Activated CD4-positive, alpha-beta T cell treated with anti-CD3 and anti-CD28 coated beads, Interleukin-2, amount 50 U/mL, for 48 hours (primary cell): ENCODE data around the gene CPAMD8.

Experiments used
- DNase-seq, 2 experiments: peaks; one replicate each; pipeline ENCODE4 v3.0.0-alpha.2; 2020

CPAMD8 gene

GRCh38 chr19:17026706-17027534 is at the start of gene CPAMD8:
Gene CPAMD8 (minus strand): TSS chr19:17026810. CDS start chr19:17026642, 168 bp downstream.
- DNase-seq: no peak

- DNase-seq: peak; percentile 34 to 56
Measured at GRCh38 chr19:17075864-17076542, 49.4 kb upstream of the CPAMD8 start.

- peak; percentile 99 for DNase-seq
Measured at GRCh38 chr19:17075035-17075863, 48.6 kb upstream of the CPAMD8 start, which contains the start of the genes HAUS8 and MYO9B. Gene HAUS8 (minus strand): TSS chr19:17075452. CDS start chr19:17075422, 30 bp downstream. Gene MYO9B (plus strand): TSS chr19:17075777. CDS start chr19:17101718, 25,941 bp downstream.

GRCh38 chr19:17074634-17075034 is 48.0 kb upstream of the CPAMD8 start:
- DNase-seq: no peak

GRCh38 chr19:17073869-17074633 is 47.4 kb upstream of the CPAMD8 start:
- DNase-seq: no peak

- no peak for DNase-seq
Measured at GRCh38 chr19:17070912-17071311, 44.3 kb upstream of the CPAMD8 start.

- no peak for DNase-seq
Measured at GRCh38 chr19:17070421-17070820, 43.8 kb upstream of the CPAMD8 start.

- DNase-seq: no peak
Measured at GRCh38 chr19:17069193-17069592, 42.6 kb upstream of the CPAMD8 start.

GRCh38 chr19:17063428-17063827 is 36.8 kb upstream of the CPAMD8 start:
- no peak for DNase-seq

- no peak for DNase-seq
Measured at GRCh38 chr19:17061691-17062090, 35.1 kb upstream of the CPAMD8 start.

- no peak for DNase-seq
Measured at GRCh38 chr19:17061205-17061604, 34.6 kb upstream of the CPAMD8 start.

- no peak for DNase-seq
Measured at GRCh38 chr19:17060802-17061201, 34.2 kb upstream of the CPAMD8 start.

GRCh38 chr19:17058236-17058635 is 31.6 kb upstream of the CPAMD8 start:
- no peak for DNase-seq

- no peak for DNase-seq
Measured at GRCh38 chr19:17055636-17056035, 29.0 kb upstream of the CPAMD8 start.

- no peak for DNase-seq
Measured at GRCh38 chr19:17054746-17055145, 28.1 kb upstream of the CPAMD8 start.

GRCh38 chr19:17052439-17052838 is 25.8 kb upstream of the CPAMD8 start:
- DNase-seq: peak; percentile 17 to 26

- DNase-seq: no peak
Measured at GRCh38 chr19:17049711-17050280, 23.2 kb upstream of the CPAMD8 start.

- DNase-seq: no peak
Measured at GRCh38 chr19:17048885-17049453, 22.4 kb upstream of the CPAMD8 start.

GRCh38 chr19:17045907-17046502 is 19.4 kb upstream of the CPAMD8 start:
- no peak for DNase-seq

- no peak for DNase-seq
Measured at GRCh38 chr19:17043744-17044143, 17.1 kb upstream of the CPAMD8 start.

- no peak for DNase-seq
Measured at GRCh38 chr19:17041976-17042375, 15.4 kb upstream of the CPAMD8 start.
